H1 (cell line): Measurements from ENCODE around the gene LMX1B. TPM values are rescaled to one million over a fixed set of nuclear protein-coding genes. Genes with fewer than 3 reads are reported as not detected.

ENCODE experiments used
- CTCF ChIP-seq, 3 experiments: IDR thresholded peaks; 1 replicate in 2 of 3; 2 replicates in 1 of 3; pipeline versions ENCODE4 v1.5.1 to v1.6.1; 2011; ENCODE audit warnings: low read length in 3 of 3, mild to moderate bottlenecking in 3 of 3, inconsistent platforms in 2 of 3, low read depth in 1 of 3, moderate library complexity in 1 of 3; ENCODE audit not compliant: insufficient read depth in 1 of 3; ENCODE audit errors: control extremely low read depth in 1 of 3
- SP2 ChIP-seq: IDR thresholded peaks from 2 replicates; pipeline ENCODE4 v1.6.1; 2012; ENCODE audit warnings: mild to moderate bottlenecking, low read length, inconsistent platforms
- TBP ChIP-seq: IDR thresholded peaks from 2 replicates; pipeline ENCODE4 v1.6.1; 2011; ENCODE audit warnings: low read depth, low read length, improper control_type of control experiment
- polyA plus RNA-seq, 7 experiments: library from polyadenylated mRNA; depleted of rRNA in 3 of 7; stranded (reverse) in 5 of 7; unstranded in 2 of 7; fragments of >200 nt in 5 of 7; fragments of 200-250 nt in 2 of 7; gene quantifications; 1 replicate in 5 of 7; 2 replicates in 1 of 7; 4 replicates in 1 of 7; pipeline versions ENCODE4 v1.2.1 to v1.2.3, GENCODE V29; 2011 to 2013; ENCODE audit warnings: missing spikeins in 2 of 7, mixed read lengths in 2 of 7
- total RNA-seq: library from RNA; stranded (reverse); fragmentation: NEBNext Ultra II Directional; extraction: Animal tissue kit (Norgen Biotek cat#: 25700); gene quantifications from 2 replicates; pipeline ENCODE4 v1.2.1, GENCODE V29; 2021

LMX1B gene
- total and polyA plus RNA-seq, 2 of the 8 experiments (the other 6 are each of a cell fraction or from before 2014, with no cell fraction given) = 0.09 to 0.37 TPM

GRCh38 chr9:126670270-126670669, 56.5 kb downstream of the LMX1B start (continued):
- TF ChIP-seq CTCF (IDR thresholded peaks at IDR 0.05; ENCODE audit: control extremely low read depth in 1 of 3, insufficient read depth in 1 of 3, low read depth in 1 of 3, low read length in 3 of 3) (no peak), SP2 (no peak), TBP (no peak)
